ENCODE measurements around the gene MPL. TPM values are rescaled to one million over a fixed set of nuclear protein-coding genes. Genes with fewer than 3 reads are reported as not detected.

MPL gene
- total RNA-seq, 2 donors from 2014 or later = 0.64 to 1.2 TPM

GRCh38 chr1:43304314-43304681, 33.3 kb upstream of the MPL start:
- H3K27ac ChIP-seq (ENCODE audit: low read depth, low read length) = no peak overlapping the region
- no peaks in the 10 kb centered on the region for H3K27me3 ChIP-seq (ENCODE audit: control insufficient read depth, insufficient read depth, low read length, poor library complexity, severe bottlenecking)
- H3K4me1 ChIP-seq (ENCODE audit: control insufficient read depth, insufficient read depth, low read length) = no peaks in the 10 kb centered on the region
- peaks cover 17% of the 10 kb centered on the region for H3K4me1 Mint-ChIP-seq
- H3K4me3 ChIP-seq (ENCODE audit: low read length) = no peak overlapping the region
- H3K27ac Mint-ChIP-seq = peak overlapping the region; percentile 5
- no peak overlapping the region for H3K9ac ChIP-seq (ENCODE audit: extremely low read depth, low read length, poor library complexity, severe bottlenecking)
- no peak for TF ChIP-seq CTCF (conservative IDR thresholded peaks at IDR 0.05)
- no peak for DNase-seq
- H3K36me3 Mint-ChIP-seq (ENCODE audit: low read depth) = no peaks in the 10 kb centered on the region
- WGBS, 2 experiments (ENCODE audit: insufficient coverage in 1 of 2, insufficient read length in 1 of 2) = 86 to 87% methylated on average over 8 of the region's 8 CpGs
- no peaks in the 10 kb centered on the region for H3K9me3 ChIP-seq (ENCODE audit: control insufficient read depth, low read length)
- H3K4me3 Mint-ChIP-seq = no peak overlapping the region
- no peaks in the 10 kb centered on the region for H3K36me3 ChIP-seq (ENCODE audit: control insufficient read depth, insufficient read depth, low read length)
- no peaks in the 10 kb centered on the region for H3K9me3 Mint-ChIP-seq
- peaks cover 1% of the 10 kb centered on the region for H3K27me3 Mint-ChIP-seq (ENCODE audit: insufficient read depth)

GRCh38 chr1:43304771-43305300, 32.8 kb upstream of the MPL start:
- no peak overlapping the region for H3K4me3 Mint-ChIP-seq

GRCh38 chr1:43305461-43305860, 32.2 kb upstream of the MPL start:
- H3K36me3 Mint-ChIP-seq (ENCODE audit: low read depth) = no peaks in the 10 kb centered on the region
- no peaks in the 10 kb centered on the region for H3K9me3 Mint-ChIP-seq
- H3K4me3 Mint-ChIP-seq = no peak overlapping the region
- H3K4me1 Mint-ChIP-seq = peaks cover 17% of the 10 kb centered on the region
- DNase-seq = no peak
- Histone ChIP-seq H3K9me3 (ENCODE audit: control insufficient read depth, low read length) (no peaks in the 10 kb centered on the region), H3K27ac (ENCODE audit: low read depth, low read length) (no peak overlapping the region), H3K36me3 (ENCODE audit: control insufficient read depth, insufficient read depth, low read length) (no peaks in the 10 kb centered on the region), H3K4me1 (ENCODE audit: control insufficient read depth, insufficient read depth, low read length) (no peaks in the 10 kb centered on the region), H3K4me3 (ENCODE audit: low read length) (no peak overlapping the region), H3K27me3 (ENCODE audit: control insufficient read depth, insufficient read depth, low read length, poor library complexity, severe bottlenecking) (no peaks in the 10 kb centered on the region), H3K9ac (ENCODE audit: extremely low read depth, low read length, poor library complexity, severe bottlenecking) (no peak overlapping the region)
- WGBS, 2 experiments (ENCODE audit: insufficient coverage in 1 of 2, insufficient read length in 1 of 2) = 94 to 95% methylated on average over 2 to 3 of the region's 3 CpGs
- H3K27ac Mint-ChIP-seq = no peak overlapping the region
- TF ChIP-seq CTCF (conservative IDR thresholded peaks at IDR 0.05) = no peak
- peaks cover 1% of the 10 kb centered on the region for H3K27me3 Mint-ChIP-seq (ENCODE audit: insufficient read depth)

More at GRCh38 chr1:43304771-43305300, 32.8 kb upstream of the MPL start:
- Mint-ChIP-seq H3K4me1 (peaks cover 17% of the 10 kb centered on the region), H3K9me3 (no peaks in the 10 kb centered on the region), H3K36me3 (ENCODE audit: low read depth) (no peaks in the 10 kb centered on the region), H3K27me3 (ENCODE audit: insufficient read depth) (peaks cover 1% of the 10 kb centered on the region), H3K27ac (no peak overlapping the region)
- no peaks in the 10 kb centered on the region for H3K27me3 ChIP-seq (ENCODE audit: control insufficient read depth, insufficient read depth, low read length, poor library complexity, severe bottlenecking)
- WGBS, 2 experiments (ENCODE audit: insufficient coverage in 1 of 2, insufficient read length in 1 of 2) = 97 to 99% methylated on average over 37 to 46 of the region's 46 CpGs
- no peaks in the 10 kb centered on the region for H3K4me1 ChIP-seq (ENCODE audit: control insufficient read depth, insufficient read depth, low read length)
- TF ChIP-seq CTCF (conservative IDR thresholded peaks at IDR 0.05) = no peak
- no peak overlapping the region for H3K4me3 ChIP-seq (ENCODE audit: low read length)
- no peak for DNase-seq
- no peak overlapping the region for H3K9ac ChIP-seq (ENCODE audit: extremely low read depth, low read length, poor library complexity, severe bottlenecking)
- no peaks in the 10 kb centered on the region for H3K9me3 ChIP-seq (ENCODE audit: control insufficient read depth, low read length)
- H3K36me3 ChIP-seq (ENCODE audit: control insufficient read depth, insufficient read depth, low read length) = no peaks in the 10 kb centered on the region
- no peak overlapping the region for H3K27ac ChIP-seq (ENCODE audit: low read depth, low read length)
